Pancreas (tissue), 10 donors: ENCODE data around the gene CFC1B. TPM values are rescaled to one million over a fixed set of nuclear protein-coding genes. Genes with fewer than 3 reads are reported as not detected.
"Not testable (repeated sequence)": the region's sequence is repeated elsewhere in the genome, so short reads cannot be mapped to it uniquely, and the experiment has no call there.

Experiments used
- ATAC-seq, 4 donors: fragments of 200-7000 bp; cut with Tn5 transposase; one replicate each; pipeline versions ENCODE4 v1.8.0 to v1.9.1; 2020; ENCODE audit warnings: mild to moderate bottlenecking in 4 of 4, moderate library complexity in 4 of 4
- DNase-seq, 6 donors: peaks; one replicate each; pipeline ENCODE4 v3.0.0-alpha.2; 2020
- FAIRE-seq: peaks from 2 replicates; lab custom pipeline; 2012; peaks lifted over from hg19 to GRCh38; lab: Jason Lieb, UNC
- H3K27ac ChIP-seq, 4 donors: fragments of 200-600 bp; sonication (generic); 1 replicate in 3 of 4; 2 replicates in 1 of 4; pipeline versions ENCODE4 v1.5.0 to v1.8.0; 2020
- H3K27me3 ChIP-seq, 4 donors: fragments of 200-600 bp; one replicate each; pipeline ENCODE4 v1.8.0; 2021
- H3K36me3 ChIP-seq, 3 donors: fragments of 200-600 bp; sonication (generic) in 1 of 3; one replicate each; pipeline versions ENCODE4 v1.5.0 to v1.8.0; 2020 to 2021
- H3K4me1 ChIP-seq, 3 donors: fragments of 200-600 bp; one replicate each; pipeline ENCODE4 v1.8.0; 2021
- H3K4me3 ChIP-seq, 4 donors: fragments of 200-600 bp; sonication (generic) in 2 of 4; one replicate each; pipeline versions ENCODE4 v1.5.0 to v1.8.0; 2020 to 2021
- H3K9me3 ChIP-seq, 4 donors: fragments of 200-600 bp; one replicate each; pipeline ENCODE4 v1.8.0; 2021
- WGBS, 2 donors: extraction: QIAGEN DNeasy Blood & Tissue Kit; methylation state at CpG; one replicate each; pipeline ENCODE4 v1.1.7; 2013; 5-methylcytosine and 5-hydroxymethylcytosine counted together
- intact Hi-C, 3 donors: fragments of 100-400 bp; cut with DNase I; formaldehyde crosslinking; loops; one replicate each; pipeline versions ENCODE4 v1.11.1 to v1.14.2; 2022
- polyA plus RNA-seq, 2 donors: library from polyadenylated mRNA; stranded (reverse); fragments of 200-250 nt; gene quantifications; one replicate each; pipeline ENCODE4 v1.2.3, GENCODE V29; 2013
- total RNA-seq, 6 donors: library from RNA; stranded (reverse); fragmentation: NEBNext Ultra II Directional in 4 of 6; extraction: Animal tissue kit (Norgen Biotek cat#: 25700) in 4 of 6; gene quantifications; one replicate each; pipeline versions ENCODE4 v1.2.1 to v1.2.4, GENCODE V29; 2021 to 2023
- donor health status: healthy with polysubstance abuse.
- donor health status: DM: no; HTN: no; CAD: no; lungs with moderate emphysema.
- donor health status: DM: no; HTN: no; CAD: no.
- donor health status: control.
- donor health status: control.
- donor health status: Bipolar disorder and iron deficiency.
- donor health status: DM: yes; HTN: yes; CAD: no.
- donor health status: DM: no; HTN: no; CAD: no.
- donor health status: DM: no; HTN: no; CAD: no.
- donor health status: DM: yes; HTN: yes; CAD: no.

Gene CFC1B
- under 1 TPM in 1 of 6 donors, not detected in 5; 0.55 TPM for total RNA-seq
- polyA plus RNA-seq = 1 to 10 TPM; 1.7 to 3.1 TPM

- ATAC-seq = peak in 2 of 4 donors; percentile 59 to 77
- FAIRE-seq, intact Hi-C loops: not testable (repeated sequence)
These were observed at the start of gene CFC1B for GRCh38 chr2:130520992-130521391. CFC1B (plus strand) TSS chr2:130521222; CDS start chr2:130521485, 263 bp downstream.

GRCh38 chr2:130491073-130491472, 29.9 kb upstream of the CFC1B start:
- H3K4me3 ChIP-seq, H3K27ac ChIP-seq, H3K9me3 ChIP-seq, H3K36me3 ChIP-seq, intact Hi-C loops, H3K4me1 ChIP-seq, DNase-seq, H3K27me3 ChIP-seq, FAIRE-seq, ATAC-seq: not testable (repeated sequence)
- 43 to 100% methylated on average over 1 to 3 of the region's 4 CpGs for WGBS, 2 donors

More at GRCh38 chr2:130520992-130521391, at the start of gene CFC1B:
- H3K4me3 ChIP-seq, H3K36me3 ChIP-seq, H3K27me3 ChIP-seq, H3K4me1 ChIP-seq, H3K9me3 ChIP-seq, H3K27ac ChIP-seq, DNase-seq: not testable (repeated sequence)
- no CpG with 5 or more reads among the region's 7 CpGs for WGBS, 2 donors

- H3K4me3 ChIP-seq, H3K27ac ChIP-seq, H3K9me3 ChIP-seq, DNase-seq, intact Hi-C loops, H3K4me1 ChIP-seq, FAIRE-seq, H3K27me3 ChIP-seq, H3K36me3 ChIP-seq, ATAC-seq: not testable (repeated sequence)
- 95% methylated on average over 3 of the region's 13 CpGs; no CpG with 5 or more reads in 1 of the 2 donors for WGBS, 2 donors
These were observed 11.8 kb upstream of the CFC1B start, which contains the start of gene POTEI for GRCh38 chr2:130509228-130509627. POTEI (minus strand) TSS chr2:130509328; CDS start chr2:130509235, 93 bp downstream.

GRCh38 chr2:130510807-130511746, 9.9 kb upstream of the CFC1B start:
- H3K27me3 ChIP-seq, H3K4me1 ChIP-seq, H3K36me3 ChIP-seq, H3K9me3 ChIP-seq, ATAC-seq, H3K4me3 ChIP-seq, H3K27ac ChIP-seq, FAIRE-seq, intact Hi-C loops, DNase-seq: not testable (repeated sequence)
- 69% methylated on average over 3 of the region's 31 CpGs; no CpG with 5 or more reads in 1 of the 2 donors for WGBS, 2 donors

- H3K4me3 ChIP-seq, DNase-seq, H3K9me3 ChIP-seq, H3K4me1 ChIP-seq, H3K27me3 ChIP-seq, intact Hi-C loops, H3K36me3 ChIP-seq, FAIRE-seq, H3K27ac ChIP-seq: not testable (repeated sequence)
- peak in 2 of 4 donors; percentile 59 to 73 for ATAC-seq
- 79 to 88% methylated on average over 4 of the region's 17 CpGs for WGBS, 2 donors
These were observed 9.1 kb upstream of the CFC1B start for GRCh38 chr2:130511747-130512451.

GRCh38 chr2:130518516-130519106, 2.4 kb upstream of the CFC1B start:
- WGBS, 2 donors = no CpG with 5 or more reads among the region's 12 CpGs
- ATAC-seq = peak in 2 of 4 donors; percentile 40 to 55
- H3K9me3 ChIP-seq, H3K27ac ChIP-seq, intact Hi-C loops, DNase-seq, H3K27me3 ChIP-seq, H3K4me3 ChIP-seq, H3K36me3 ChIP-seq, H3K4me1 ChIP-seq, FAIRE-seq: not testable (repeated sequence)

GRCh38 chr2:130522390-130522789, 1.4 kb downstream of the CFC1B start:
- H3K4me1 ChIP-seq, H3K27ac ChIP-seq, FAIRE-seq, H3K27me3 ChIP-seq, H3K9me3 ChIP-seq, H3K4me3 ChIP-seq, intact Hi-C loops, DNase-seq, H3K36me3 ChIP-seq: not testable (repeated sequence)
- WGBS, 2 donors = no CpG with 5 or more reads among the region's 23 CpGs
- ATAC-seq = peak in 2 of 4 donors; percentile 58 to 76

- FAIRE-seq, ATAC-seq, intact Hi-C loops: not testable (repeated sequence)
These were observed 6.4 kb downstream of the CFC1B start for GRCh38 chr2:130527365-130527967.

GRCh38 chr2:130529545-130529944, 8.5 kb downstream of the CFC1B start:
- H3K36me3 ChIP-seq, H3K27ac ChIP-seq, FAIRE-seq, H3K27me3 ChIP-seq, H3K4me3 ChIP-seq, intact Hi-C loops, H3K4me1 ChIP-seq, H3K9me3 ChIP-seq, DNase-seq, ATAC-seq: not testable (repeated sequence)
- WGBS, 2 donors = no CpG with 5 or more reads among the region's 6 CpGs

More at GRCh38 chr2:130527365-130527967, 6.4 kb downstream of the CFC1B start:
- WGBS, 2 donors = no CpG with 5 or more reads among the region's 40 CpGs
- not testable (repeated sequence) for DNase-seq, H3K27ac ChIP-seq, H3K36me3 ChIP-seq, H3K4me1 ChIP-seq, H3K9me3 ChIP-seq, H3K4me3 ChIP-seq, H3K27me3 ChIP-seq

GRCh38 chr2:130530212-130530611, 9.2 kb downstream of the CFC1B start:
- intact Hi-C loops, H3K27me3 ChIP-seq, DNase-seq, H3K27ac ChIP-seq, H3K36me3 ChIP-seq, H3K4me1 ChIP-seq, ATAC-seq, H3K4me3 ChIP-seq, H3K9me3 ChIP-seq, FAIRE-seq: not testable (repeated sequence)
- WGBS, 2 donors = no CpG with 5 or more reads among the region's 4 CpGs

GRCh38 chr2:130531225-130531624, 10.2 kb downstream of the CFC1B start:
- not testable (repeated sequence) for ATAC-seq

More at GRCh38 chr2:130531225-130531624, 10.2 kb downstream of the CFC1B start:
- FAIRE-seq, H3K4me3 ChIP-seq, DNase-seq, H3K27me3 ChIP-seq, H3K36me3 ChIP-seq, H3K27ac ChIP-seq, H3K9me3 ChIP-seq, H3K4me1 ChIP-seq, intact Hi-C loops: not testable (repeated sequence)
- WGBS, 2 donors = no CpG with 5 or more reads among the region's 5 CpGs
